DOHH2 (cell line): ENCODE measurements around the gene DLX3.
"Not testable (repeated sequence)": the region's sequence is repeated elsewhere in the genome, so short reads cannot be mapped to it uniquely, and the experiment has no call there.

Source experiments
- EZH2phosphoT487 ChIP-seq: fragments of 200-600 bp; sonication (generic); IDR thresholded peaks from 2 replicates; pipeline ENCODE4 v1.6.1; 2017; ENCODE audit warnings: borderline replicate concordance, mild to moderate bottlenecking, antibody characterized with exemption, low read length, moderate library complexity, mixed read lengths
- TF ChIP-seq, protein P1 (sequence below): fragments of 200-600 bp; sonication (generic); IDR thresholded peaks from one replicate; pipeline ENCODE4 v1.5.1; 2014; ENCODE audit warnings: antibody characterized with exemption, mild to moderate bottlenecking, low read depth, low read length; ENCODE audit not compliant: poor library complexity, severe bottlenecking

GRCh38 chr17:50040496-50040895 is 45.5 kb upstream of the DLX3 start:
- not testable (repeated sequence) for TF ChIP-seq EZH2phosphoT487
- TF ChIP-seq, protein P1, sequence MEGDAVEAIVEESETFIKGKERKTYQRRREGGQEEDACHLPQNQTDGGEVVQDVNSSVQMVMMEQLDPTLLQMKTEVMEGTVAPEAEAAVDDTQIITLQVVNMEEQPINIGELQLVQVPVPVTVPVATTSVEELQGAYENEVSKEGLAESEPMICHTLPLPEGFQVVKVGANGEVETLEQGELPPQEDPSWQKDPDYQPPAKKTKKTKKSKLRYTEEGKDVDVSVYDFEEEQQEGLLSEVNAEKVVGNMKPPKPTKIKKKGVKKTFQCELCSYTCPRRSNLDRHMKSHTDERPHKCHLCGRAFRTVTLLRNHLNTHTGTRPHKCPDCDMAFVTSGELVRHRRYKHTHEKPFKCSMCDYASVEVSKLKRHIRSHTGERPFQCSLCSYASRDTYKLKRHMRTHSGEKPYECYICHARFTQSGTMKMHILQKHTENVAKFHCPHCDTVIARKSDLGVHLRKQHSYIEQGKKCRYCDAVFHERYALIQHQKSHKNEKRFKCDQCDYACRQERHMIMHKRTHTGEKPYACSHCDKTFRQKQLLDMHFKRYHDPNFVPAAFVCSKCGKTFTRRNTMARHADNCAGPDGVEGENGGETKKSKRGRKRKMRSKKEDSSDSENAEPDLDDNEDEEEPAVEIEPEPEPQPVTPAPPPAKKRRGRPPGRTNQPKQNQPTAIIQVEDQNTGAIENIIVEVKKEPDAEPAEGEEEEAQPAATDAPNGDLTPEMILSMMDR, result not testable (repeated sequence)
